HEK293 (cell line): ENCODE measurements around the gene ITPKB.

ENCODE experiments used
- KLF16 ChIP-seq: fragments of 450-650 bp; formaldehyde crosslinking; IDR thresholded peaks from 2 replicates; pipeline ENCODE4 v1.5.1; 2017; ENCODE audit warnings: missing biosample characterization, missing genetic modification characterization
- ZNF23 ChIP-seq: fragments of 450-650 bp; formaldehyde crosslinking; IDR thresholded peaks from 2 replicates; pipeline ENCODE4 v1.5.1; 2016; ENCODE audit warnings: missing biosample characterization, missing genetic modification characterization, borderline replicate concordance
- ZNF558 ChIP-seq: fragments of 450-650 bp; formaldehyde crosslinking; IDR thresholded peaks from 2 replicates; pipeline ENCODE4 v1.5.1; 2016; ENCODE audit warnings: missing biosample characterization, missing genetic modification characterization
- ZNF571 ChIP-seq: fragments of 450-650 bp; formaldehyde crosslinking; IDR thresholded peaks from 2 replicates; pipeline ENCODE4 v1.5.0; 2017; ENCODE audit warnings: missing biosample characterization, missing genetic modification characterization
- ZNF701 ChIP-seq: fragments of 450-650 bp; formaldehyde crosslinking; IDR thresholded peaks from 2 replicates; pipeline ENCODE4 v1.5.1; 2016; ENCODE audit warnings: missing biosample characterization, missing genetic modification characterization
- TF ChIP-seq, protein P1 (sequence below): fragments of 450-650 bp; formaldehyde crosslinking; IDR thresholded peaks from 2 replicates; pipeline ENCODE4 v1.5.1; 2016; ENCODE audit warnings: missing biosample characterization, missing genetic modification characterization

DNA sequence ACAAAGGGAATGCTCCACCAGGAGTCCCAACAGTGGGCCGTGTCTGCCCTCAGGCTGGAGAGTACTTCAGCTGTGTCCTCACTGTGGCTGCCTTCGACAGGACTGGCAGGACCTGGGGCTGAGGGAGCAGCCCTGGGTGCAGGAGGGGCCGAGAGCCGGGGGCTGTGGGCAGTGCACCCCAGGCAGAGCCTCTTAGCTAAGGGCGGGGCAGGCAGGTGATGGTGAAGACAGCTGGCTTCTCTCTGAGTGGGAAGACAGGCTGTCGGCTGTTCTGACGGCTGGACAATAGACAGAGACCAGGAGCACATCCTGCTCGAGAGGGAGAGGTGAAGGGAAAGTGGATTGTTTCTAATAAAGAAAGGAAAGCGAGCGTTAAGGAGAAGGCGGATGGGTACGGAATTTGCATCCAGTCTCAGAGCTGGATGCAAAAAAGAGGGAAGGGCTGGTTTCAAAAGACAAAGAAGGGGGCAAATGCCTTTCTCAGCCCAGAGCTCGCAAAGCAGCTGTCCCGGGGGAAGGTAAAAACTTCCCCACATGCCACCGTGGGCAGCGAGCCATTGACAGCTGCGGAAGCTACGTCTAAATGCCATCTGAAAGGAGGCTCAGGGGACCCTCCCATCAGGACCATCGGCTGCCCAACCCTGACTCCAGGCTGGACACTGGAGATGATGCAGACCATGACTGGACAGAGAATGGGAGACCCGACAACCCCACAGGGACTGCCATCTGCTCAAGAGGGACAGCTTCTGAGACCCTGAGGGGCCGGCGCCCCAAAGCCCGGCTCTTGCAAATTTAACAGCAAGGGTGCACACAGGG, 98.6 kb downstream of the ITPKB start:
- no peak for TF ChIP-seq ZNF701 (tag by site-specific recombination)
- TF ChIP-seq, protein P1, sequence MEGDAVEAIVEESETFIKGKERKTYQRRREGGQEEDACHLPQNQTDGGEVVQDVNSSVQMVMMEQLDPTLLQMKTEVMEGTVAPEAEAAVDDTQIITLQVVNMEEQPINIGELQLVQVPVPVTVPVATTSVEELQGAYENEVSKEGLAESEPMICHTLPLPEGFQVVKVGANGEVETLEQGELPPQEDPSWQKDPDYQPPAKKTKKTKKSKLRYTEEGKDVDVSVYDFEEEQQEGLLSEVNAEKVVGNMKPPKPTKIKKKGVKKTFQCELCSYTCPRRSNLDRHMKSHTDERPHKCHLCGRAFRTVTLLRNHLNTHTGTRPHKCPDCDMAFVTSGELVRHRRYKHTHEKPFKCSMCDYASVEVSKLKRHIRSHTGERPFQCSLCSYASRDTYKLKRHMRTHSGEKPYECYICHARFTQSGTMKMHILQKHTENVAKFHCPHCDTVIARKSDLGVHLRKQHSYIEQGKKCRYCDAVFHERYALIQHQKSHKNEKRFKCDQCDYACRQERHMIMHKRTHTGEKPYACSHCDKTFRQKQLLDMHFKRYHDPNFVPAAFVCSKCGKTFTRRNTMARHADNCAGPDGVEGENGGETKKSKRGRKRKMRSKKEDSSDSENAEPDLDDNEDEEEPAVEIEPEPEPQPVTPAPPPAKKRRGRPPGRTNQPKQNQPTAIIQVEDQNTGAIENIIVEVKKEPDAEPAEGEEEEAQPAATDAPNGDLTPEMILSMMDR (tag by site-specific recombination) = no peak
- TF ChIP-seq ZNF23 = no peak
- TF ChIP-seq ZNF571 (tag by site-specific recombination) = no peak
- TF ChIP-seq KLF16 (tag by site-specific recombination) = no peak
- no peak for TF ChIP-seq ZNF558 (tag by site-specific recombination)
